HS-5 (cell line): ENCODE measurements around the gene FAM107B.
A peak's percentile ranks its signal among the peaks of the same experiment; 100 is the strongest.
"Not testable (repeated sequence)": the region's sequence is repeated elsewhere in the genome, so short reads cannot be mapped to it uniquely, and the experiment has no call there.

Source experiments
- DNase-seq: peaks from one replicate; pipeline ENCODE4 v3.0.0-alpha.2; 2012; ENCODE audit warnings: low read depth

The FAM107B gene

DNA sequence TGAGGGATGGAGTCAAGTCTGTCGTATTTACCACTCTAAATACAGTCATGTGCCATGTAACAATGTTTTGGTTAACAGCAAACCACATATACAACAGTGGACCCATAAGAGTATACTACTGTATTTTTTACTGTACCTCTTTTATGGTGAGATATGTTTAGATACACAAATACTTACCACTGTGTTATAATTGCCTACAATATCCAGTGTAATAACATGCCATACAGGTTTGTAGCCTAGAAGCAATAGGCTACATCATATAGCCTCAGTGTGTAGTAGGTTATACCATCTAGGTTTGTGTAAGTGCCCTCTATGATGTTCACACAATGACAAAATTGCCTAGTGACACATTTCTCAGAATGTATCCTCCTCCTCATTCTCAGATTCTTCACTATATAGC lies 110.4 kb downstream of the FAM107B start:
- DNase-seq, result no peak

DNA sequence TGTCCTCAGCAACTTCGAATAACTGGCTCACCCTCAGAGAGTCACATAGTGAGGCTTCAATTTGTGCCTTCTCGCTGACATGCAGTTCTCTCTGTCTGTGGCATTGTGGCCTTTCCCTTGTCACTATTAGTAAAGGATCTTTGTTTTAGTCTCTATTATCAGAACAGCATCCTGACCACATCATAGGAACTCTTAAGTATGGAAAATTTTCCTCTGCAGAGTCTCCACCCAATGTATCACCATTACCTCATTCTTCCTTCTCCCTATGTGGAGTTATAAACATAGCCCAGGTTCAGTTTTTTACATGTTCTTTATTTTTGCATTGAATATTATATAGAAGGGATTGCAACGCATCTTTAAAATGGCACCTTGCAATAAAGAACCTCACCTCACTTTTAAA lies 112.9 kb downstream of the FAM107B start:
- DNase-seq, result no peak

DNA sequence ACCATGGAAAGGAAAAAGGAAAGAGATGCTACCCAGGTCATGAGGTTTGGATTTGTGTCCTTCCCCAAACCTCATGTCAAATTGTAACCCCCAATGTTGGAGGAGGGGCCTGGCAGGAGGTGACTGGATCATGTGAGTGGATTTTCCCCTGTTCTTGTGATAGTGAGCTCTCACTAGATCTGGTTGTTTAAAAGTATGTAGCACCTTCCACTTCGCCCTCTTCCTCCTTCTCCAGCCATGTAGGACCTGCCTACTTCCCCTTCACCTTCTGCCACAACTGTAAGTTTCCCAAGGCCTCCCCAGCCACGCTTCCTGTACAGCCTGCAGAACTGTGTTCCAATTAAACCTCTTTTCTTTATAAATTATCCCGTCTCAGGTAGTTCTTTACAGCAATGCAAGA lies 113.9 kb downstream of the FAM107B start:
- no peak for DNase-seq

DNA sequence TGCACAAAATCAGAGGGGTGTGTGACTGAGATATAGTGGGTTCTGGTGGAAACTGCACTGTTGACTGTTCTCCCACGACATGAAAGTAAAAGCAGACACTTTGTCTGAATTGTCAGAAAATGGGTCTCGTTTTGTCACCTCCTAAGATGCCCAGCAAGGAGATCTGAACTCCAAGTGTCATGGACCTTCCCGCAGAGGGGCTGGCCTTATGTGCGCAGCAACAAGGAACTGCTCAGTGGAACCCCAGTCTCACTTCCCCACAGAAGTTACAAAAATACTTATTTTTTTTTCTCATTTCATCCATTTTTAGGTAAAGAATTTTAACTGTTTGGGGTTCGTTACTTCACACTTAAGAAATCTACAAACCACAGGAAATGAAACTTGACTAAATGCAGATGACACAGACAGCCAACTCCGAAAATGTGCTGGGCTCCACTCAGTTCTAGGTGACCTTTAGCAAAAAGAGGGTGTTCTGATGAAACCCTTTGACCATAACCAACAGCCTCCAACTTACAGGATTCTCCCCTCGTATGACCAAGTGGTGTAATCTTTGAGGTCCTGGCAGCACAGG lies 115.0 kb downstream of the FAM107B start:
- no peak for DNase-seq

GRCh38 chr10:14659137-14659536 lies 115.6 kb downstream of the FAM107B start:
- not testable (repeated sequence) for DNase-seq

- DNase-seq, result peak; percentile 15
Observed at GRCh38 chr10:14658331-14659127, 116.2 kb downstream of the FAM107B start.

GRCh38 chr10:14656052-14656730 lies 118.5 kb downstream of the FAM107B start:
- DNase-seq, result no peak

GRCh38 chr10:14654821-14655382 lies 119.8 kb downstream of the FAM107B start:
- DNase-seq, result no peak

GRCh38 chr10:14653271-14654161 lies 121.2 kb downstream of the FAM107B start:
- peak; percentile 23 for DNase-seq

DNA sequence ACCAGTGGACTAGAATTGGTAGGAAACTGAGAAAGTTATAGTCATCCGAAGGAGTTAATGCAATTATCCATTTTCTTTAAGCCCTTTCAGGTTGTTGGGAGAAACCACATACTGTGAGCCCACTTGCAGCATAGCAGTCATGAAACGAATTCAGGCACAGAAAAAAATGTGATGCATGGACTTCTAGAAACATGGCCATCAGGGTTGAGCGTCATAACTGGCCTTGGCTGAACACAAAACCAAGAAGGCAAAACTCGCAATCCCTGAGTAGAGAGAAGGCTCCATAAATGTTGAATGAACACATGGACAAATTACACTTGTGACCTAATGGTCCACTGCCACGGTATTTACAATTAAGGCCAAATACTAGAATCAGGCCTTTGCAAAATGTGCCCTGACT lies 121.9 kb downstream of the FAM107B start:
- DNase-seq, result no peak

DNA sequence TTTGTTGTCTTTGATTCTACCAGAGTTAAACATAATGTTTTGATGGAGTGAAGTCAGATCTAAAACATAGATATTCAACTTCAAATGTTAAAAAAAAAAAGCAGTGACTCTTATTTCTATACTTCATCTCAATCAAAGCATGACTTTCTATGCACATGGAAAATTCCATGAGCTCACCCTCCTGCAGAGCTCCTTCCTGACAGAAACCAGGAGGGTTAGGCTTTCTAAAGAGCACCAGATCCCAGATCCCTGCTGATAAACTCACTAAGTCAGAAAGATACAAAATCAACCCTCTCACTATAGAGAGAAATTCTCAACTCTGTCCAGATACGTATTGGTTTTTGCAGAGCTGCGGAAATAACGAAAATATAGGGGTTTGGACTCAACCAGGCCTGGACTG lies 122.6 kb downstream of the FAM107B start:
- DNase-seq, result no peak

DNA sequence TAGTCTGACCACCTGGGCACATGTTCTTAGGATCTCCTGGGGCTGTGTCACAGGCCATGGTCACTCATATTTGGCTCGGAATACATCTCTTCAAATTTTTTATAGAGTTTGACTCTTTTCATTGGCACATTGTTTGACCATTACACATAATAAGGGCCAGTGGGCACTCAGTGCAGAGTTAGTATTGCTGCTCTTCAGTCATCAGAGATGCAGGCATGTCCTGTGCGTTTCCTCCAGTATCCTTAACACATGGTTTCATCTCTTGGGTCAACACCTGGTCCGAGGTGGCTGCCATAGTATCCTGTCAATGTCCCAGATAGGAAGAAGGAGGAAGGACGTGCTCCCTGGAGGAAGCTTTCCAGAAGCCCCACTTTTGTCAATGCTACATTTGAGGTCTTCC lies 125.0 kb downstream of the FAM107B start:
- no peak for DNase-seq

DNA sequence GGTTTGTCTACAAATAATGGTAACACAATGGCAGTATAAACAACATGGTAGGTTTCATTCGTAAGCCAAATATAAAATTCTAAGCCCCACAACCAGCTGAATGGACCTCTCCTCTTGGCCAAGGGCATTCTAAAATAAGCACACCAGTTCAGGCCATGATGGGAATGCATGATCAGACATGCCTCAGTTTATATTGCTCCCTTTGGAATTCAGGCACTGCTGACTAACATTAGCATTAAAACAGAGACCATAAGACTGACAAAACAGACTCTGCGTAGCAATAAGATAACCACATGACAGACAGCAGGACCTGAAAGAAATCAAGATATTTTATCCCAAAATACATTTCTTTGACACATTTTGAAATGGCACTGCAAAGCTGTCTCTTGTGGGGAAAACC lies 125.8 kb downstream of the FAM107B start:
- DNase-seq, result no peak

DNA sequence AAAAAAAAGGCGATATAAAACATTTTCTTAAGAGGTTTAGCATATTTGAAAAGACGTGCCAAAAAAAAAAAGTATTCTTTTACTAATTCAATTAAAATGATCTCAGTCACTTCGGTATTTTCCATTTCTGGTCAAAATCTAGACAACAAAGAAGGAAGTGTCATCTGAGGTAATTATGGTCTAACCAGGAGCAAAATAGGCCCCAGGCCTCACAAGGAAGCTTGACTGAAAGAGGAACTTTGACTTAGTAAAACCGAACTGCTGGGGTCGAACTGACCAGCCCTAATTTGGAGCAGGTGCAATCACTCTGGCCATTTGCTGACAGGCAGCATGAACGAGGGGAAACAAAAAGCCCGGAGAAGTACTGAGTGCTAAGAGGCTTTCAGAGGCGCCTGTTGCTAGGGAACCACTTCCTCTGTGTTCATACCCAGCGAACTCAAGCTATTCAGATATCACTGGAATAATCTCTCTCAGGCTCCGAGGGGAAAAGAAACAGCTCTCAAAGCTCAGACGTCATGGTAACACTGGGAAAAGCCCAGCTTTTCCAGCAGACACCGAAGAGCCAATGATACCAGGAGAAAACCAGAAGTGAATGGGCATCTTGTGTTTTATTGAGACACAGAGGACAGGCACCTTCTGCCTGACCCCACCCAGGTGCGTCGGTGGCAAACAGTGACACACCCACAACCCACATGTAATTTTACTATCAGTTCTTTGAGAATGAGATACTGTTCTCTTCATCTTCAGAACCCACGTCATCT lies 126.5 kb downstream of the FAM107B start:
- no peak for DNase-seq

- DNase-seq, result no peak
Observed at GRCh38 chr10:14645239-14645960, 129.3 kb downstream of the FAM107B start.

DNA sequence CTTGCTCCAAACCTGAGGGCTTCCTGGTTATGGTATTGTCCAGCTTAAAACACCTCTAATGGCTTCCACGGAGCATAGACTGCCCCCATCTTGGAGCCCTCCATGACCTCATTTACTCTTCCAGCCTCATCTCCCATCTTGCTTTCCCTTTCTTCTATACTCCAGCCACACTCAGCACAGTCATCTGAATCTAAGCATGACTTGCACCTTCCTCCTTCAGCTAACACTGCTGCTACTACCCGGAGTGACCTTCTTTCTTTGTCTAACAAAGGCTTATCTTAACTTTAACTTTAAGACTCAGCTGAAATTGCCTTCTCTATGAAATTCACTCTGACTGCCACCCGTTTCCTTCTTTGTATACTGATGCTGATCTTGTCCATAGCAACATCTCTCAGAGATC lies 135.1 kb downstream of the FAM107B start:
- no peak for DNase-seq

DNA sequence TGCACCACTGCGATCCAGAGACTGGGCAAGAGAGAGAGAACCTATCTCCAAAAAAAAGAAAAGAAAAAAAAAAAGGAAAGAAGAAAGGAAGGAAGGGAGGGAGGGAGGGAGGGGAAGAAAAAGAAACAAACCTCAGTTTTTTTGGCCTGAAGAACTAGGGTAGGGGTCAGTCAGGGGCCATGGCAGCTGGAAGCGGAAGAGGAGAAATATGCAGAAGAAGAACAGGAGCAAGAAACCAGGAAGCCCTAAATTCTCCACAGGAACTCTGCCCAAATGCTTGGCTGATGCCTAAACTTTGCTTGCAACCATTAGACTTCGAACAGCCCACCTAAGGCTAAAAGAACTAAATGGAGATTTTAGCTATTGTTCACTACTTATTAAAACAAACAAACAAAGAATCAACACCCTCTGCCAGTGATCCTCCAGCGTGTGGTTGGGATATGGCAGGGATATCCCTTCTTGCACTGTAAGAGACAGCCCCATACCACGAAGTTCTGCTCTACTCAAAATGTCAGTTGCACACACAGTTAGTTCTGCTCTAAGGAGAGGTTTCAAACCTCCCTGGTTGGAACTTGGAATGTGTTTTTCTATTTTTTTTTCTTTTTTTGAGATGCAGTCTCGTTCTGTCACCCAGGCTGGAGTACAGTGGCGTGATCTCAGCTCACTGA lies 139.5 kb downstream of the FAM107B start:
- no peak for DNase-seq

DNA sequence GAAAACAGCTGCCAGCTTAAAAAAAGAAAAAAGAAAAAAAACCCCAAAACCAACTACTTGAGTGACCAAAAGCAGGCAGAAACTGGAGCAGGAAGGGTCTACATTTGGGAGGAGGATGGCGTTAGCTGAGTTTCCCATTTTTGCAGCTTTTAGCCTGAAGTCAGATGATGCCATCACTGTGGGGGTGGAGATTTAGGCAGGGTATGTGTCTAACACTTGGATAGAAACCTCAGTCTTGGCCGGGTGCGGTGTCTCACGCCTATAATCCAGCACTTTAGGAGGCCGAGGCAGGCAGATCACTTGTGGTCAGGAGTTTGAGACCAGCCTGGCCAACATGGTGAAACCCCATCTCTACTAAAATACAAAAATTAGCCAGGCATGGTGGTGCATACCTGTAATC lies 140.1 kb downstream of the FAM107B start:
- DNase-seq, result not testable (repeated sequence)

GRCh38 chr10:14625765-14626525 lies 148.8 kb downstream of the FAM107B start:
- DNase-seq, result no peak
